Activated CD4-positive, alpha-beta T cell treated with anti-CD3 and anti-CD28 coated beads, Interleukin-10, Interleukin-2, amounts not matched to agents 100 ng/mL and 50 ng/mL, durations not matched to agents 16 hours and 8 hours (primary cell): ENCODE data around the gene TCF4.

Source experiments
- DNase-seq: peaks from one replicate; pipeline ENCODE4 v3.0.0-alpha.2; 2020

The TCF4 gene

DNA sequence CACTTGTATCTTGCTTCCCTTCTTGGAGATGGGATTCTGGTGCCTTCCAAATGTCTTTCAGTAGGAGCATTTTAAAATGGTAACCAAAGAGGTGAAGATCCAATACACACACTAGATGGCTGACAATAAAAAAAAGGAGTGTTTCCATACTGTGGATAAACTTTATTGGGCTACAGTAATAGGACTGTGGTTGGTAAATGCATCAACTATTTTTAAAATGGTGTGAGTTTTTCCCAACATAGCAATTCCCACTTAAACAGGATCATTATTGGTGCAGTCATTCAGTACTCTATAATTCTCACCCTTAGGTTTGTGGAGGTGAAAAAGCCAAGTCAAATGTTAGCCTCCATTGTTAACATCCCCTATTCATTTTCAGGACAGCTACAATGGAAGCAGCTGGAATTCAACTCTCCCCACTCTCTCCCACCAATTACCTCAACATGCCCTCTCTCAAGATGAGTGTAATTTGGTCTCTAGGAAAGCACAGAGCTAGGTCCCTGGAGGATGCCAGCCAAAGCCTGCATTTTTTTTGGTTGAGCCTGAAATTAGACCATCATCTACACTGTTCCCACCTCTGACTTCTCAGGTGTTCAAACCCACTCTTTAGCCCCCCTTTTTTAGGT, 273.3 kb downstream of the TCF4 start:
- no peak for DNase-seq

DNA sequence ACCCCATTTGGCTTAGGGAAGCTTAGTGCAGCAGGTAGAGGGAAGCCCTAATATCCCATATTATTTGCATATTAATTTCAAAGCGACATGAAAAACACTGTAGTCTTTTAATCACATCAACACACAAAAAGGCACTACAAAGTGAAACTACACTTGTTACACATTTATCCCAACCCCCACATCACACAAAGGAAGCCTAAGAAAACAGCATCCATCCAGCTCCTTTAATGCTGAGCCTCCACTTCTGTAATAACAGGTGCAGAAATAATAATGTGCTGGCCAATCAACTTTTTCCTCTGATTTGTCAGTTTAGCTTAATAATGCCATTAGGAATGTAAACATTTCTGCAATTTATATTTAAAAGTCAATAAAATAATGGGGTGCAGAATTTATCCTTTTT, 274.0 kb downstream of the TCF4 start:
- no peak for DNase-seq

DNA sequence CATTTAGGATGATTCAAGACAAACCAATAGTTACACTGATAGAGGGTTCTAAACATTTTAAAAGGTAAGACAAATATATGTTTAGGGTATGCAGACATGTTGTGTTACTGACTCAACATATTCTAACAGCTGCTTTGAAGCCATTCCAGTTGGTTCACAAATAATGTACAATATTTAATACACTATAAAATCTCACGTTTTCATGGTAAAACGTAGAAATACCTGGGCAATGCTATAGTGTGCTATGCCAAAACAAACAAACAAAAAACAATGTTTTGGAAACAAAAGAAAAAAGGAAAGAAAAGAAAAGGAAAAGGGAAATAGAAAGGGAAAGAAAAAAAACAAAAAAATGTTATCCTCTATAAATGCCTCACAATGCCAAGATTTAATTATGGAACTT, 277.1 kb downstream of the TCF4 start:
- no peak for DNase-seq

DNA sequence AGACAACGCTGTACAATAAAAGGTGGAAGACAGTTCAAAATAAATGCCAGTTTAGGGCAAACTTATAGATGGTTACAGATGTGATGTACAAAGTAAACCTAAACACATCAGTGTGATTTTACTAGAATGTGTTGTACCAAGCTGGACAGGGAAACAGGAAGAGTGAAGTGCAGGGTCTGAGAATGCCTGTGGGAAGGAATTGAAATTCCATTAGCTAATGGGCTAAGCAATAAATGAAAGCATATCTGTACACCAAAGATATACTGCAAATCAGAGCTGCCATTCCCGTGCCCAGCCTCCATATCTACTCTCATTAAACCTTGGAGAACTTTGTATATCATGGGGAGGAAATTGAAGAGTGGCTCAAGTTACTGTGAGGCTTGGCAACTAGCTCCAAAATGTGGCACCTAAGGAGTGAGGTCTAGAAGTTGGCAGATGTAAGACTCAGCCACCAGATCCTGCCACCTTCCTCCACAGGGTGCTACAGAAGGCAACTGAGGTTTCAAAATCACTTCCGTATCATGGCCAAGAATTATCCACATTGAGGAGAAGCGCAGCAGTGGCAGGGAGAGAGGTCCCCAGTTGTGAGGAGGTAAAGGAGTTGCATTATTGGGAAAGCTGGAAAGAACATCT, 277.8 kb downstream of the TCF4 start:
- DNase-seq = no peak

DNA sequence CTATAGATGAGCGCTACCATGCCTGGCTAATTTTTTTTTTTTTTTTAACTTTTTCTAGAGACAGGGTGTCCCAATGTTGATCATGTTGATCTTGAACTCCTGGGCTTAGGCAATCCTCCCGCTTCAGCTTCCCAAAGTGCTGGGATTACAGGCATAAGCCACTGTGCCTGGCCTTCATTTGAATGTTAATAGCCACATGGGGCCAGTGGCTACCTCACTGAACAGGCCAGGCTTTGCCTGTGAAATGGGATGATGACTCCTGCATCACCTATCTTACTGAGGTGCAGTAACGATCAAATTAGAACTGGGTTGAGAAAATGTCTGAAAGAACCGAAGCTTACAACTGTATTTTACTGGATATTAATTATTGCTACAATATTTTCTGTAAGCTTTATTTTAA, 278.7 kb downstream of the TCF4 start:
- DNase-seq = no peak

DNA sequence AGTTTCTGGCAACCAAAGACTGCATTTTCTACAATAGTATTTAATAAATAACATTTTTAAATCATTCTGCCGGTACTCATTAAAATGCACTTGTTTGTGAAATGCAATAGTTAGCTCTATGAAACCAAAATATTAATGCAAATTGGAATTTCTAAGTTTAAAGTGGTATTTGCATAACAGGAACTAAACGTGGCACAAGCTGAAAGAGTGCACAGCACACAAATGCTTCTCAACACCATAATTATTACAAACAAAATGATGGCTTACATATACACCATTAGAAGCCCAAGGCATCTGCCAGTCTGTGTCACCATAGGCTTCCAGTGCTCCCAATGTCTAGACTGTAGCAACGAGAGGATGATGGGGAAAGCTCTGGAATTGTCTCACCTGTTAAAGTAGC, 280.5 kb downstream of the TCF4 start:
- DNase-seq = no peak

DNA sequence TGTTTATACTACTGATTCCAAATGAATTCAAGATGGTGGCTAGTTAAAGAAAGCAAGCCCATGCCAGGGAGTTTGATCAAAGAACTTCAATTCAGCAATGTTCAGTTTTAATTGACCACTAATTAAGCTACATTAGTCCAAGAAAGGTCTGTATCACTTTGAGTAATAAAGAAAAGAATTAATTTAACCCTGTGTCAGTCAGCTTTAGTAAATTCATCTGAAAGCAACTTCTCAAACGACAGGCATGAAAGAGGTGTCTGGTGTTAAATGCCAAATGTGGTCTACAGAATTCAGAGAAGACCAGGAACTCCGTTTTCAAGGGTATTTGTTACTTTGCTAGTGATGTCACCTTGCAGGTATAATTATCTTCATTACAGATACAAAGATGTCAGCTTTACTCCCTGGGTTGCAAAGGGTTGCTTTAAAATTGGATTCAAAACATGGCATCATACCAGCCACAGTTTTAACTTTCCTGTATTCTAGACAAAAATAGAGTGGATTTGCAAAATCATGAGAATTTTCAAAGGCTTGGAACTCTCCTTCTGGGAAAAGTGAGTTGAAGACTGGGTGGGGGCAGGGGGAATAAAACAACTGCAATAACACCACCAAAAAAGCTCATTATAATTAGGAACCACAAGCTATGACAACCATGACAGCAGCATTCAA, 281.5 kb downstream of the TCF4 start:
- DNase-seq = no peak

DNA sequence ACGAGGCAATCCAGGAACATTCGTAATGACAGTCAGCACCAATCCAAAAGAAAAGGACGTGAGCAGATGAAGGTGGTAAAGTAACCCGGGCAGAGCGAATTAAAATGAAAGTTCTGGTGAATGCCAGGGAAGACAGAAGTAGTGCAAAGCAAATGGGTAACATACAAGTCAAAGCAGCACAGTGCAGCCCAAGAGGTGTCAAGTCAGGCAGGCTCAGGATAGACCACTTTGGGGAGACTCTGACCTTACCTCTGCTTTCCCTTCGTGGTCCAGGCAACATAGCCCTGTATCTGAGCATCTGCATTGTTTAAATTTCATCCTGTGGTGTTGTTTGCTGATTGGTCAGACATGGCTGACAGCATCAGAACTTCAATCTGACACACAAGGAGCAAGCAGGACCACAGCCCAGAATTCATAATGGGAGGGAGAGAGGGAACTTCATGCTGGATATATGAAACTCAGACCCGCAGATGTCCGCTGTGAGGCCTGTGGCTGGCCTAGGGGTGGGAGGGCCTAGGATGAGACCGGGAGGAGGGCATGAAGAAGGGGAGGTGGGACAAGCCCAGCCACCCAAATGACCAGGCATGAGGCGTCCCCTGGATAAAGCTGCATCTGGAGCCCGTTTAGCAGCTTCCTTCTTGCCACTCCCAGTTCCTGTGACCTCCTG, 285.7 kb downstream of the TCF4 start:
- DNase-seq = no peak

DNA sequence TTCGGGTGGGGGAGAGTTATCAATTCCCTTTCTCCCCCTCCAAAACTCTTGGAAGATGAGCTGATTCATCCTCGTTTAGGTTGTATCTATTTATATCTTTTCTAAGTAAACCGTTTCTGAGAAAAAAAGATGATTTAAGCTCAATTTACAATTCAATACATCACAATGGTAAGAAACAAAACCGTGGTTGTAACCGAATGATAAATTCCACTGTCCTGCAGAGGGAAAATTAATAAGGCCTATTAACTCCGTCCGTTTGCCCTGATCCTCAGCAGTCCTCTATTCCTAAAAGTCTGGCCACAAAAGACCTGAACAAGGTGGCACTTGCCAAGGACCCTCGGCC, 286.2 kb downstream of the TCF4 start:
- DNase-seq = no peak

DNA sequence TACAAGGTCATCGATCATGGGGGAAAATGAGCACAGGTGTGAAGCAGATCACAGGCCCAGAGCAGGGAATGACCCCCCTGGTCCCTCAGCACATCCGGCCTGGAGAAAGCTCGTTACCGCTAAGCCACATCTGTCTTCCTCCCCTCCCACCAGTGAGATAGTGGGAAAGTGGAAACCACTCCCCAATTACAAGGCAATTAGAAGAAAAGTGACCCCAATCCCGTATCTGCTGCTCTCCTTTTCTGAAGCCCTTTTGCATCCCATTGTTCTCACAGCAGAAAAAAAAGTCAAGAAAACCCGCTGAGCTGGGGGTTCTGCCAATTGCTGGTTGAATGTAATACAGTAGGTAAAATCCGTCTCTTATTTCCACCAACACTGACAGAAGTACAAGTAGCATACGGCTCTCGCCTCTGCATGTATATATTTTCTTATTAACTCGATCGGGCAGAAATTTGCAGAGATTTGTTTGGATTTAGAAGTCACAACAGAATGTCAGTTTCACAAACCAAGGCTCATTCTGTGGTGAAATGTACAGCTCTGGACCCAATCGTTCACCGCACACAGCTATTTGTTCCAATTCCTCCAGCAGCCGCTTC, 287.0 kb downstream of the TCF4 start:
- no peak for DNase-seq

DNA sequence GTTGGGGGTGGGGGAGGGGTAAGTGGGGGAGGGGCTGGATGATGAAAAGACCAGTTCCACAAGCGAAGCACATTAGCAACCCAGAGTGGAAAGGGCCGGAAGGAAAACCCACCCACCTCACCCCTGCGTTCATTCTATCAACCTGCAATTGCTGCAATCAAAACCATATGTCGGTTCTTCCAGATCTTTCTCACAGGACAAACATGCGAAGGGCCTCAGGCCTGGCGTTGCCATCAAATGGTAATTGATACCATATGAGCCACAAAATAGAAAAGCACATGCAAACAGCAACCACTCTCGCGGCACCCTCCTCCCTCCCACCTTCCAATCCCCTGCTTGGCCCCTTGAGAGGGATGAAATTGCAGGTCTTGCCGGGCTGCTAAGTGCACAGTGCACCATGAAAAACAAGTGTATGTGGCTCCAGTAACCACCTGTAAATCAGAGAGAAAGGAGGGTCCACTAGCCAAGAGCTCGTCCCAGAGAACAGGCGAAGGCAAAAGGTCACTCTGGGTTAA, 287.5 kb downstream of the TCF4 start:
- no peak for DNase-seq

DNA sequence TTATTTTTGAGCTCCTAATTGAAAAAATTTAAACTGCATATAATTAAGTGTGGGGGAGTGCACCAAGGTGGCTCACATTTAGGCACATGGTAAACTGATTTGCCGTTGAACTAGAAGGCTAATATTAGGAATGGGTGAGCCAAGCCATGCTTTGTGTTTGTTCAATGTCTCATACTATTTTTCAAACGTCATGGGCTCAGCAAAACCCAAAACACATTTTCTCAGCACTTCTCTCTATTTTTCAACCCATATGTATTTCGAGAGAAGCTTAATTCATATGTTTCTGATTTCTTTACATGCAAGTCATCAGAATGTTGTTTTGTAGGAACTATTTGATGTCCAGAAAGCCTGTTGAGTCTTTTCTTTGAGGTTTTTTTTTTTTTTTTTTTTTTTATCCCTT, 291.2 kb downstream of the TCF4 start:
- DNase-seq = no peak

DNA sequence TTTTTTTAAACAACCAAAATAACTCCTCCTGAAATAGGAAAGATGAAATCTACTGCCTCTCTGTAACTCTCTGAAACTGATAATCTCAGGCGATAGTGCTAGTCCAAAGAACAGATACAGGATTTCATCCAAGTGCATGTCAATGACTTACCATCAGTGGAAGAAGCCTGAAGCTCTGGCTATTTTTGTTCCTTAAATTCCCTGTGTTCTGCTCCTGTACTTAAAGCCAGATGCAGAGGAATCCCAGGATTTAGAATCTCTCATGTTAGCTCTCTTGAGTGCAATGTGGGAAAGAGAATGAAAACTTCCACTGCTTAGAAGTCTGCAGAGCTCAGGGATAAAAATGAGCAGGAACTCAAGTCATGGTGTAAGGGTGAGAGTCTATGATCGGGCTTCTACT, 291.9 kb downstream of the TCF4 start:
- no peak for DNase-seq

DNA sequence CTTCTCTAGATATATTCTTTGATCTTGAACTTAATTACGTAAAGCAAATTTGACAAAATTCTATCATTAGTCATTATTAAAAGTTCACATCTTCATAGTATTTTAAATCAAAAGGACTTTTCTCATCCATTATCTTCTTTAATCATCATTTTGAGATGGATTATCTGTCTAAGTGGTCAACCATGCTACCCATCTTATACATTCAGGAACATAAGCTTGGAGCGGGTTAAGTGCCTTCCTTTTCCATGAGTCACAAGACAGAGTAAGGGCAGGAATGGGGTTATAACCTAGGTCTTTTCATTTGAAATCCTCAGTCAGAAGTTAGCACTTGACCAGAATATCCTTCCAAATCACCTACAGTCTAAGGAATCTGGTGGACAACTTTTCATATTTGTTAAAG, 297.1 kb downstream of the TCF4 start:
- DNase-seq = no peak

DNA sequence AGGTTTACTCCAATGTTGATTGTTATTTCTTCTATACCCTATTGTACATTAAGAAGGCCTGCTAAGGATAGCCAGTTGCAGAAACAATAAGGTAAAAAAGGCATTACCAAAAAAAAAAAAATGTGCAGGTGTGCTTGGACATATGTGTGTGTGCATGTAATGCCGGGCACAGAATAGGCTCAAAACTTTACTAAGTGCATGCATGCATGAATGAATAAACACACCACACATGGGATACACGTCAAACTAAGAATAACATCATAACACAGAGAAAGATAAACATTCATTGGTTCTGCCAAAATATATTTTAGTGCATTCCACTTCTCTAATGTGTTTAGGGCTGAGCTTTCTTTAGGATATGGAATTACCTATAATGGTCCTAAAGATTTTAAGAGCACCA, 298.2 kb downstream of the TCF4 start:
- DNase-seq = no peak

DNA sequence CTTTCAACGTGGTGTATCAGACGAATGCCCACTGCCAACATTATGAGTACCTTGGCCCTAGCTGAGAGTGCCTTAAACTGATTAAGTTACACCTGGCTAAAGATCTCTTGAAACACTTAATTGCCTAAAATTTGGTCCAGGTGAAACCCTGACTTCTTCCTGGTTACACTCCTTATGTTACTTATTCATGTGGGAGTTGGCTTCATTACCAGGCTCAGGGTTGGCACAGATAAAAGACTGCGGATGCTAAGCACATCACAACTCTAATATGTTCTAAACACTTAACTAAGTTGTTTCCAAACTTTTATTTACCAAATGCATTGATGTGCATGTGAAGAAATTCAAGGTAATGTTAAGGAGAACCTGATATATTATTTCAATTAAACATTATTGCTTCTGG, 298.9 kb downstream of the TCF4 start:
- DNase-seq = no peak

DNA sequence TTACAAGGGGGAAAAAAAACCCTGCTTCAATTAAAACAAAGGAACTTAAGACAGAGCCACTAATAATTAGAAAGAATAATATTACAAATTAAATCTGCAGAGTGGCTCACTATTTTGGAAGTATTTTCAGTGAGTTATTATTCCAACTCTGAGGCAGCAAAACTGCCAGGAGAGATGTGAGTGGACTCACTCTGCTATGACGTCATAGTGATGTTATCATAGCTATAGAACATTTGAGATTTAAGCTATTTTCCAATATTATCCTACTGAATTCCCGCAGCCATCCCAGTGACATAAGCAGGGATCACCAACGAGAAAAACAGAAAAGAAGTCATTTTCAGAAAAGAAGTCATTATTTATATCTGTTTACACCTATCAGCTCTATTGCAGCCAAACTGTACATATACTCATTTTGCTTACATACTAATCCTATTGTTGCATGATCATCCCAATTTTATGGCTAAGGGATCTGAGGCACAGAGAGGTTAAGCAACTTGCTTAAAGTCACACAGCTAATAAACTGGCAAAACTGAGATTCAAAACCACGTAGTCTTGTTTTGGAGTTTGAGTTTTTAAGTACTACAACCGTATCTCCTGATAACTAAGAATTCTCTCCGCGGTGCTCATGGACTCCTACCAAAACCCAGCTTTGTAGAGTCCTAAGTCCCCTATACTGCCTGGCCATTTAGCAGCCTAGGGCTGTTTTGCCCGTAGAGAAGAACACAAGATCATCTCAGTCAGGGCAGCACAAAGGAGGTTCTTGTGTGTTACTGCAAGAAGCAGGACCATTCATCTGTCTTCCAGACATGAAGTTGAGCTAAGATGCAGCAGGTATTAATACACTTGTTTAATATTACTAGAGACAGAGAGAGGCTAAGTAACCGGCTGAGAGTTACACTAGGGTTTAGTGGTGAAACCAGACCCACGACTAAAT, 299.8 kb downstream of the TCF4 start:
- DNase-seq = no peak

DNA sequence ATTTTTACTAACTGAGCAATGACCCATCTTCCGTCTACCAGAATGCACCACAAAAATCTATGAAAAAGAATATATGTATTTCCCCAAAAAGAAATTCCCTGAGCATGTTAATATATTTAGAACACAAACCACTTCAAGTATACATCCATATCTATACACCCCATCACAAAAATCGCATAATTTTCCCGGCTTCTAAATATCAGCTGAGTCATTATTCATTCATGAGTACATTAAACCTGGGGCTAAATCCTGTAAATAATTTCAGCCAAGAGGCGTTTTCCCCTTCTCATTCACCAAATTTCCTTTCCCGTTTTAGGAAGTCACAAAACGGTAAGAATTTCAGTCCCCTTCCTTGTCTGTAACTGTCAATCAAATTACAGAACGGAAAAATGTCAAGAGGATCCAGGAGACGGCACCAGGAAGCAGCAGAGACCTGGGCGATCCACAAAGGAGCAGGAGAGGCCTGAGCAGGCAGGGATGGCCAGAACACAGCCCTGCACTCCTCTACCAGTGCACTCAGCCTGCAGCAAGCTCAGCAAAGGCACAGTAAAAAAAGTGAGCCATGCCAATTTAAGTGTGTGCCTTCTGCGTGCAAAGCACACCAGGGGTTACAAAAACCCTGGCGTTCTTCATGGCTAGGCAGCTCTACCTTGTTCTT, 300.7 kb downstream of the TCF4 start:
- DNase-seq = no peak

DNA sequence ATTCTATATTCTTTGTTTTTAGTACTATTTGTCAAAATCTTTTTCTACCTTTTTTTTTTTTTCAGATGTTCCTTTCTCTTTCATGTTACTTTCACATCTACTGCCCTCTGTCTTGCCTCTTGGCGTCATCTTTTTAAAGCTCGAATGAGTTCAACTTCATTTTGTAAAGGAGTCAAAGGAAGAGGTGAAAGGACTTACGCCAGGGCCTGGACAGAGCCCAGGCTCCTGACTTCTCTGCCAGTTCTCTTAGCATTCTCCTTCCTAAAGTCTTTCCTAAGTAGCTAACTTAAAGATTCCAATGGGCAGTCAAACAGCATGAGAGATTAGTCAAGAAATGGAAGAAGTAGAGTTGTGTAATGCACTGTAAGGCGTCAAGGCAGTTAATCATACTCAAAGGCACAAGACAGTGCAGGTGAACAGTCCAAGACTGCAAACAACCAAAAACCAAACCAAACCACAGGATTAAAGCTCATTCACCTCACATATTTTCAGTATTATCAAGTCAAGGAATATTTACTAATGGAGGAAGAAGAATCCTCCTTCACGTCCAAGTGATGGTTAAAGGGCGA, 301.7 kb downstream of the TCF4 start:
- DNase-seq = no peak

DNA sequence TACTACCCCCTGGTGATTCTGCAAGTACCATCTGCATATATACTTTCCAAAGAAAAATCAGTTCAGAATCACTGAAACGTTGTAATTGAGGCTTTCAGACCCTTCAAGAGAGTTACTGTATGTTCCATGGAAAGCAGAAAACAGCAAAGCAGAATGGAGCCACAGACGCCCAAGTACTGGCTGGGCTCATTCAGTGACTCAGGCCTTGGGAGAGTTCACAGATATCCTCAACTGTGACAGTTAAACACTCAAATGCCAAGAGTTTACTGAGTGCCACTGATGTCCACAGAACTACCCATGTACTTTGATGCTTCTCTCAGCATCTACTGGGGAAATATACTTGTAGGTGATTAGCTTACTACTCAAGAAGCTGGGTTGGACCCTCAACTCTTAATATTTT, 303.4 kb downstream of the TCF4 start:
- DNase-seq = no peak

DNA sequence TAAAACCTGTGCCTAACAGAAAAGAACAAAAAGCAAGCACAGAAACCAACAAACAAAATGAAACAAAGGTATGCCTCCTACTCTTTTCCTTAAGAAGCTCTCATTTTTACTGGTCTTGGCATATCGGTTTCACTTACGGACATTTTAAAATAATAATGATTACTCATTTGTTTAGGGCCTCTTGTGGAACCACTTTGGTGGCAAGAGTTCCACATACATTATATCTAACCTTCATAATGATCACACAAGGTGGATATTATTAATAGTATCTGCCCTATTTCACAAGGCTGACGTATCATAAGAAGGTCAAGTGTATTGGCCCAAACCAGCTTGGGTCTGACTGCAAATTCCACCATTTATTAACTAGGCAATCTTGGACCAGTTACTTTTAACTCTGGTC, 304.7 kb downstream of the TCF4 start:
- no peak for DNase-seq

DNA sequence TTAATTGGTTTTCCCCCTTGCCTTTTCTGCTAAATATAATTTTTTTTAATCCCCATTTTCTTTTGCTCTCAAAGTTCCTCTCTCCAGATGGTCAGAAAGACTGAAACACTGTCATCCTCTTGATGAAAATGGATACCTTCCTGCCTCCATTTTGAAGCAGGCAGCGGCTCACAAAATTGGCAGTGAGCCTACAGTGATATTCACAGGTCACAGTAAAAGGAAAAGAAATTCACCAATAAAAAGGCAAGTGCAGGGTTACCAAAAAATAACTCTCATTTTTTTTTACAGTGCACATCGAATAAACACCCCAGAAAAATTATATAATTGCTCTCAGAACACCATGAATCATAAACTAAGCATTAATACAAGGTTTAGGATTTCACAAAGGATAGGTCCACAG, 307.5 kb downstream of the TCF4 start:
- no peak for DNase-seq
